ENCODE measurements around the gene ASIC2. TPM values are rescaled to one million over a fixed set of nuclear protein-coding genes. Genes with fewer than 3 reads are reported as not detected.

Gene ASIC2
- total and polyA plus RNA-seq, 2 experiments from 2014 or later, result not detected

DNA sequence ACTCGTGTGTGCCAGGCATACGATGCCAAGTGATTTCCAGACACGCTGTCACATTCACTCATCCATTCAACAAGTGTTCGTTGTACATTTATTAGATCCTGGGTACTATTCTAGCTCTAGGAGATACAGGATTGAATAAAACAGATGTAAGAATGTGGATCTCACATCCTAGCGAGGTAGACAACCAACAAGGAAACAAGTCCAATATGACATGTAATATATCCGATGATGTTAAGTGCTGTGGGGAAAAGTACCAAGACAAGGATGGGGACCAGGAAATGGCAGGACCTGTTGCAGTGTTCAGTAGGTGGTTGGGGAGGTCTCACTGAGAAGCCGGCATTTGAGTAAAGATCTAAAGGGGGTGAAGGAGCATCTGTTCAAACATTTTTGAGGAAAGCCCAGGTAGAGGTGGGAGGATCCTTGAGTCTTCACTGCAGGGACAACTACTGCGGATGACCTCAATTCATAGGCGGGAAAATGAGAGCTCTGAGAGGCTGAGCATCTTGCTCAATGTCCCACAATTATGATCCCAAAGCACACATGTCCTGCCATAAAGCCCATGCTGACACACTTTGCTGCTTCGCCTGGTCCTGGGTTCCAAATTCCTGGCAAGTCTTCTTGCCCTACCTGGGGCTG is 129.4 kb downstream of the ASIC2 start:
- TF ChIP-seq CTCF (IDR thresholded peaks at IDR 0.05; ENCODE audit: low read depth, low read length), result no peak
- no peaks in the 10 kb centered on the region for H3K4me1 ChIP-seq (ENCODE audit: low read depth)
- no peak overlapping the region for H3K4me3 ChIP-seq
- no peak overlapping the region for H3K27ac ChIP-seq
- no peaks in the 10 kb centered on the region for H3K9me3 ChIP-seq (ENCODE audit: low read depth)
- no peak for DNase-seq (ENCODE audit: low read depth in 1 of 2, low spot score in 1 of 2)
- H3K27me3 ChIP-seq, result no peaks in the 10 kb centered on the region
- H3K36me3 ChIP-seq, result no peaks in the 10 kb centered on the region

DNA sequence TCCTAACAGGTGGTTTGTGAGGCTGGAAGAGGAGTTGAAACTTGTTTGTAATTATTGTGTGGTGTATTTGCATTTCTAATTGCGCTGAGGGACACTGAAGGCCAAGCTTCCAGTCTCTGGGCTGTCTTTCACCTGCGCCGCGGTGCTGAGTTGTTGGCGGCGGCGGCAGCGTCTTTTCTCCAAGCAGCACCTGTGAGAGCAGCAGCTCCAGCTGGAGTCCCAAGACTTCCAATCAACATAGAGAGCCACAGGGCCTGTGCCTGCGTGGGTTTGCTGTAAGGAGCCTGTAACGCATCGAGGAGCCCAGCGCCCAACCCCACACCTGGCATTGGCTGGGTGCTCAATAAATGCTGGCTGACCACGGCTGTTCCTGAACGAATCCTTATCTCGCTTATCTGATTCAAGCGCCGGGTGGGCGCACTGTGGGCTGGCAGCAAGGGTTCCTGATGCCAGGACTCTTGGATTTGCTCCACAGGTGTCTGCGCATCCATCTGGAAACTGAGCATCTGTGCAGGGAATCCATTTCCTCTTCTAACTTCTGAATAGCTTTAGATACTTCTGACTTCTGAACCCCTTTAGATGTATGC is 138.1 kb downstream of the ASIC2 start:
- H3K27ac ChIP-seq, result no peak overlapping the region
- no peaks in the 10 kb centered on the region for H3K36me3 ChIP-seq
- no peak overlapping the region for H3K4me3 ChIP-seq
- H3K9me3 ChIP-seq (ENCODE audit: low read depth), result no peaks in the 10 kb centered on the region
- TF ChIP-seq CTCF (IDR thresholded peaks at IDR 0.05; ENCODE audit: low read depth, low read length), result no peak
- no peaks in the 10 kb centered on the region for H3K27me3 ChIP-seq
- no peak for DNase-seq (ENCODE audit: low read depth in 1 of 2, low spot score in 1 of 2)
- H3K4me1 ChIP-seq (ENCODE audit: low read depth), result no peaks in the 10 kb centered on the region

DNA sequence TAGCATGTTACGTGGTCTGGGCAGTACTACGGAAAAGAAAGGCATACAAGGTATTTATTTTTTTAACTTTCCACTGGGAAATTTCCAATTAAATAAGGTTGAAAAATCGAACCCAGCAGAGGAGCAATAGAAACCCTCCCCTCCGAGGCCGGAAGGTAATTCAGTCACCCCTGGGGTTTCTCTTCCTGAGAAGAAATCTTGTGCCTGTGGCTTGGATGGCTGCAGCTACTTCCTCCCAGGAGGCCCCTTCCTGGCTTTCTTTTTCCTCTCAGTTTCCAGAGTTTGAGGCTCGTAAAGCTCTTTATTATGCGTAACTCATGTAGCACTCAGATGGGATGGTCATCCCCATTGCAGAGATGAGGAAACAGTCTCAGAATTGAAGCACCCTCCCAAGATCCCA is 140.3 kb downstream of the ASIC2 start:
- no peaks in the 10 kb centered on the region for H3K36me3 ChIP-seq
- no peak overlapping the region for H3K27ac ChIP-seq
- H3K4me3 ChIP-seq, result no peak overlapping the region
- no peak for DNase-seq (ENCODE audit: low read depth in 1 of 2, low spot score in 1 of 2)
- H3K9me3 ChIP-seq (ENCODE audit: low read depth), result no peaks in the 10 kb centered on the region
- no peaks in the 10 kb centered on the region for H3K4me1 ChIP-seq (ENCODE audit: low read depth)
- H3K27me3 ChIP-seq, result no peaks in the 10 kb centered on the region
- no peak for TF ChIP-seq CTCF (IDR thresholded peaks at IDR 0.05; ENCODE audit: low read depth, low read length)

DNA sequence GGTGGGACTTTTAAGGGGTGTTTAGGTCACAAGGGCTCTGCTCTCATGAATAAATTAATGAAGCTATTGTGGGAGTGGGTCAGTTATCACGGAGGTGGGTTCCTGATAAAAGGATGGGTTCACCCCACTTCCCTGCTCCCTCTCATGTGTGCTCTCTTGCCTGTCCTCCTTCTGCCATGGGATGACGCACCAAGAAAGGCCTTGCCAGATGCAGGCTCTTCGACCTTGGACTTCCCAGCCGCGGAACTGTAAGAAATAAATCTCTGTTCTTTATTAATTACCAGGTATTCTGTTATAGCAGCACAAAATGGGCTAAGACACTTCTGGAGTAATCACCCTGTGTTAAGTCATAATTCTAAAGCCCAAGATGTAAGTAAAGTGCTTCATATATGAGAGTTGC is 141.5 kb downstream of the ASIC2 start:
- H3K27me3 ChIP-seq, result no peaks in the 10 kb centered on the region
- H3K4me1 ChIP-seq (ENCODE audit: low read depth), result no peaks in the 10 kb centered on the region
- H3K4me3 ChIP-seq, result no peak overlapping the region
- H3K9me3 ChIP-seq (ENCODE audit: low read depth), result no peaks in the 10 kb centered on the region
- H3K27ac ChIP-seq, result no peak overlapping the region
- DNase-seq (ENCODE audit: low read depth in 1 of 2, low spot score in 1 of 2), result no peak
- no peaks in the 10 kb centered on the region for H3K36me3 ChIP-seq
- TF ChIP-seq CTCF (IDR thresholded peaks at IDR 0.05; ENCODE audit: low read depth, low read length), result no peak

DNA sequence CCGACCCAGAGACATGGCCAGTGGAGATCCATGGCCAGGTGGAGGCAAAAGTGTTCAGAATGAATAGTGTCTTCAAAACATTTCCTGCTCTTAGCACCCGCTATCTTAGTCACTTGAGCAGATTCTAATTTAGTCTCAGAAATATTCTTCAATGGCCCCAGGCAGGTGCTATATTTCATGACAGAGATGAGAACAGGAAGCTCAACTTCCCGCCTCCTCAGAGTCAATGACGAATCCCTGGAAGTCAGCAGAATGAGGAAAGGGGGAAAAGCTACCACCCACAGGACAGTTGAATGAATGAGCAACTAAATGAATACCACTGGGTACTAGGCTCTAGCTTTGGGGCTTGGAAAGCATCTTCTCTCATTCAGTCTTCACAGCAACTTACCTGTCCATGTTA is 147.2 kb downstream of the ASIC2 start:
- H3K27me3 ChIP-seq, result no peaks in the 10 kb centered on the region
- H3K36me3 ChIP-seq, result no peaks in the 10 kb centered on the region
- no peaks in the 10 kb centered on the region for H3K9me3 ChIP-seq (ENCODE audit: low read depth)
- TF ChIP-seq CTCF (IDR thresholded peaks at IDR 0.05; ENCODE audit: low read depth, low read length), result no peak
- DNase-seq (ENCODE audit: low read depth in 1 of 2, low spot score in 1 of 2), result no peak
- H3K4me3 ChIP-seq, result no peak overlapping the region
- H3K27ac ChIP-seq, result no peak overlapping the region
- H3K4me1 ChIP-seq (ENCODE audit: low read depth), result no peaks in the 10 kb centered on the region

Data from cardiac muscle cell (in vitro differentiated cells and primary cell).